Breast epithelium (tissue), 4 donors: ENCODE measurements around the gene LDLRAD1. TPM values are rescaled to one million over a fixed set of nuclear protein-coding genes. Genes with fewer than 3 reads are reported as not detected.

Experiments
- DNase-seq, 2 donors: peaks; one replicate each; pipeline ENCODE4 v3.0.0-alpha.2; 2019; ENCODE audit warnings: low spot score in 2 of 2
- H3K27ac ChIP-seq, 2 donors: fragments of 200-600 bp; sonication (generic) in 1 of 2; one replicate each; pipeline ENCODE4 v1.5.1; 2016 to 2019; ENCODE audit warnings: mild to moderate bottlenecking in 1 of 2
- H3K27me3 ChIP-seq, 2 donors: fragments of 200-600 bp; sonication (generic) in 1 of 2; one replicate each; pipeline versions ENCODE4 v1.5.1 to v1.6.0; 2017 to 2019; ENCODE audit warnings: control low read depth in 1 of 2, mild to moderate bottlenecking in 1 of 2
- H3K36me3 ChIP-seq: fragments of 200-600 bp; one replicate; pipeline ENCODE4 v1.5.1; 2019
- H3K4me1 ChIP-seq, 2 donors: fragments of 200-600 bp; sonication (generic); one replicate each; pipeline ENCODE4 v1.5.1; 2016 to 2019; ENCODE audit warnings: control low read depth in 1 of 2
- H3K4me3 ChIP-seq, 3 donors: fragments of 200-600 bp; sonication (generic); 1 replicate in 2 of 3; 2 replicates in 1 of 3; pipeline ENCODE4 v1.5.1; 2016 to 2019; ENCODE audit warnings: mild to moderate bottlenecking in 3 of 3, moderate library complexity in 2 of 3
- H3K9me3 ChIP-seq, 2 donors: fragments of 200-600 bp; sonication (generic) in 1 of 2; one replicate each; pipeline ENCODE4 v1.5.1; 2016 to 2019; ENCODE audit warnings: control low read depth in 1 of 2
- CTCF ChIP-seq, 3 donors: fragments of 450-650 bp; IDR thresholded peaks; one replicate each; pipeline ENCODE4 v1.5.1; 2016 to 2017; ENCODE audit warnings: antibody characterized with exemption in 3 of 3, mild to moderate bottlenecking in 3 of 3, moderate library complexity in 3 of 3
- POLR2A ChIP-seq: fragments of 450-650 bp; IDR thresholded peaks from one replicate; pipeline ENCODE4 v1.6.1; 2016; ENCODE audit warnings: antibody characterized with exemption, mild to moderate bottlenecking, moderate library complexity
- POLR2AphosphoS5 ChIP-seq, 3 donors: sonication (generic); formaldehyde crosslinking; IDR thresholded peaks; one replicate each; pipeline ENCODE4 v1.6.1; 2017; ENCODE audit warnings: antibody characterized with exemption in 3 of 3
- intact Hi-C: fragments of 100-400 bp; cut with DNase I; formaldehyde crosslinking; loops from one replicate; pipeline ENCODE4 v1.15.1; 2023; ENCODE audit warnings: low total_unique reads
- total RNA-seq, 3 donors: library from RNA; depleted of rRNA; stranded (reverse); fragments of >200 nt; gene quantifications; one replicate each; pipeline ENCODE4 v1.1.0, GENCODE V29; 2016

The LDLRAD1 gene
- total RNA-seq, 3 donors from 2014 or later = not detected

GRCh38 chr1:53984726-53985125 is 33.3 kb downstream of the LDLRAD1 start:
- no peaks in the 10 kb centered on the region for H3K27me3 ChIP-seq
- H3K27ac ChIP-seq = no peak overlapping the region
- H3K36me3 ChIP-seq = no peaks in the 10 kb centered on the region
- no peak for TF ChIP-seq POLR2A
- no peak for TF ChIP-seq POLR2AphosphoS5 (IDR thresholded peaks at IDR 0.05)
- TF ChIP-seq CTCF (IDR thresholded peaks at IDR 0.05) = no peak
- H3K4me1 ChIP-seq = no peaks in the 10 kb centered on the region
- no peak overlapping the region for H3K4me3 ChIP-seq
- intact Hi-C loops = loop anchor here (5.0 kb wide), 1 partner anchor 182 kb away; no protein-coding TSS in a partner anchor
- DNase-seq = no peak
- H3K9me3 ChIP-seq = no peaks in the 10 kb centered on the region

- no peak for DNase-seq
- Histone ChIP-seq H3K27me3 (no peaks in the 10 kb centered on the region), H3K4me3 (peak overlapping the region; percentile 36 to 61 (median 48)), H3K9me3 (no peaks in the 10 kb centered on the region), H3K27ac (peak overlapping the region; percentile 48 to 71), H3K36me3 (no peaks in the 10 kb centered on the region), H3K4me1 (no peaks in the 10 kb centered on the region)
- no peak for TF ChIP-seq POLR2A
- no peak for TF ChIP-seq POLR2AphosphoS5 (IDR thresholded peaks at IDR 0.05)
- TF ChIP-seq CTCF (IDR thresholded peaks at IDR 0.05) = no peak
- intact Hi-C loops = no loop called here
These were observed 35.3 kb downstream of the LDLRAD1 start for GRCh38 chr1:53982763-53983104.

GRCh38 chr1:53982034-53982762 is 35.8 kb downstream of the LDLRAD1 start:
- TF ChIP-seq POLR2AphosphoS5 (IDR thresholded peaks at IDR 0.05) = peak in 1 of 3 donors; percentile 15
- TF ChIP-seq POLR2A = no peak
- TF ChIP-seq CTCF (IDR thresholded peaks at IDR 0.05) = no peak
- intact Hi-C loops = no loop called here
- no peaks in the 10 kb centered on the region for H3K9me3 ChIP-seq
- H3K27me3 ChIP-seq = no peaks in the 10 kb centered on the region
- H3K4me1 ChIP-seq = no peaks in the 10 kb centered on the region
- no peaks in the 10 kb centered on the region for H3K36me3 ChIP-seq
- H3K4me3 ChIP-seq = peak overlapping the region; percentile 36 to 61 (median 48)
- peak in 1 of 2 donors; percentile 22 for DNase-seq
- peak overlapping the region; percentile 48 to 71 for H3K27ac ChIP-seq

GRCh38 chr1:53981220-53981619 is 36.8 kb downstream of the LDLRAD1 start:
- no peak overlapping the region for H3K27ac ChIP-seq
- no peak for DNase-seq
- no peaks in the 10 kb centered on the region for H3K27me3 ChIP-seq
- intact Hi-C loops = no loop called here
- no peaks in the 10 kb centered on the region for H3K9me3 ChIP-seq
- no peaks in the 10 kb centered on the region for H3K4me1 ChIP-seq
- H3K4me3 ChIP-seq = no peak overlapping the region
- no peaks in the 10 kb centered on the region for H3K36me3 ChIP-seq
- TF ChIP-seq CTCF (IDR thresholded peaks at IDR 0.05) (no peak), POLR2A (no peak), POLR2AphosphoS5 (IDR thresholded peaks at IDR 0.05) (no peak)

GRCh38 chr1:53979712-53980450 is 38.1 kb downstream of the LDLRAD1 start:
- Histone ChIP-seq H3K36me3 (no peaks in the 10 kb centered on the region), H3K4me3 (no peak overlapping the region), H3K4me1 (no peaks in the 10 kb centered on the region), H3K27me3 (no peaks in the 10 kb centered on the region), H3K9me3 (no peaks in the 10 kb centered on the region), H3K27ac (no peak overlapping the region)
- no peak for DNase-seq
- TF ChIP-seq CTCF (IDR thresholded peaks at IDR 0.05) (no peak), POLR2A (no peak), POLR2AphosphoS5 (IDR thresholded peaks at IDR 0.05) (no peak)
- intact Hi-C loops = no loop called here
